ENCODE results near the gene GATAD2A.

- no peak for TF ChIP-seq POLR2A (IDR thresholded peaks at IDR 0.05; ENCODE audit: low read depth)
- TF ChIP-seq CTCF (IDR thresholded peaks at IDR 0.05): no peak
- TF ChIP-seq POLR2AphosphoS5 (IDR thresholded peaks at IDR 0.05): no peak
Observed at GRCh38 chr19:19407633-19407930, 2.1 kb downstream of the GATAD2A start.

All from esophagus muscularis mucosa (tissue), 3 donors.